SH-SY5Y (cell line): ENCODE results near the gene NPHP4.

Experiments used
- GATA2 ChIP-seq: IDR thresholded peaks from 2 replicates; pipeline ENCODE4 v1.6.1; 2011; ENCODE audit warnings: mild to moderate bottlenecking, low read depth, low read length
- GATA3 ChIP-seq: IDR thresholded peaks from 2 replicates; pipeline ENCODE4 v1.6.1; 2011; ENCODE audit warnings: low read depth, mild to moderate bottlenecking, low read length, moderate library complexity

- TF ChIP-seq GATA3 (no peak), GATA2 (no peak)
Observed at GRCh38 chr1:5981009-5981380, 11.2 kb downstream of the NPHP4 start.
